ENCODE measurements around the gene CLEC4D. TPM values are rescaled to one million over a fixed set of nuclear protein-coding genes. Genes with fewer than 3 reads are reported as not detected.
"Not testable (repeated sequence)": the region's sequence is repeated elsewhere in the genome, so short reads cannot be mapped to it uniquely, and the experiment has no call there.

Gene CLEC4D
- total and polyA plus RNA-seq, 5 donors: 0.26 TPM; not detected in 4

- DNase-seq (no peak), ATAC-seq (no peak)
- H3K27me3 ChIP-seq (ENCODE audit: control insufficient read depth, insufficient read depth): no peaks in the 10 kb centered on the region
- intact Hi-C loops (cut with DNase I): no loop called here
- no peaks in the 10 kb centered on the region for H3K9me3 ChIP-seq (ENCODE audit: control insufficient read depth, low read length)
- no peak overlapping the region for H3K27ac ChIP-seq (ENCODE audit: low read length)
- WGBS: 16% methylated on average over 4 of the region's 4 CpGs
- H3K4me3 ChIP-seq (ENCODE audit: low read length): no peak overlapping the region
- no peaks in the 10 kb centered on the region for H3K4me1 ChIP-seq (ENCODE audit: control insufficient read depth, insufficient read depth, low read length)
These were observed 47.7 kb downstream of the CLEC4D start for GRCh38 chr12:8561011-8561410.

- 93% methylated on average over 6 of the region's 6 CpGs for WGBS
- Histone ChIP-seq H3K4me1 (ENCODE audit: control insufficient read depth, insufficient read depth, low read length) (no peaks in the 10 kb centered on the region), H3K9me3 (ENCODE audit: control insufficient read depth, low read length) (no peaks in the 10 kb centered on the region), H3K27me3 (ENCODE audit: control insufficient read depth, insufficient read depth) (no peaks in the 10 kb centered on the region), H3K27ac (ENCODE audit: low read length) (no peak overlapping the region), H3K4me3 (ENCODE audit: low read length) (no peak overlapping the region)
- intact Hi-C loops (cut with DNase I): no loop called here
- DNase-seq: no peak
- ATAC-seq: no peak
These were observed 49.0 kb downstream of the CLEC4D start for GRCh38 chr12:8562310-8562709.

GRCh38 chr12:8563356-8563755 lies 50.1 kb downstream of the CLEC4D start:
- ATAC-seq (no peak), DNase-seq (no peak)
- H3K27me3 ChIP-seq (ENCODE audit: control insufficient read depth, insufficient read depth): no peaks in the 10 kb centered on the region
- intact Hi-C loops (cut with DNase I): no loop called here
- H3K9me3 ChIP-seq (ENCODE audit: control insufficient read depth, low read length): no peaks in the 10 kb centered on the region
- H3K4me1 ChIP-seq (ENCODE audit: control insufficient read depth, insufficient read depth, low read length): no peaks in the 10 kb centered on the region
- H3K27ac ChIP-seq (ENCODE audit: low read length): no peak overlapping the region
- no peak overlapping the region for H3K4me3 ChIP-seq (ENCODE audit: low read length)
- 76% methylated on average over 3 of the region's 3 CpGs for WGBS

DNA sequence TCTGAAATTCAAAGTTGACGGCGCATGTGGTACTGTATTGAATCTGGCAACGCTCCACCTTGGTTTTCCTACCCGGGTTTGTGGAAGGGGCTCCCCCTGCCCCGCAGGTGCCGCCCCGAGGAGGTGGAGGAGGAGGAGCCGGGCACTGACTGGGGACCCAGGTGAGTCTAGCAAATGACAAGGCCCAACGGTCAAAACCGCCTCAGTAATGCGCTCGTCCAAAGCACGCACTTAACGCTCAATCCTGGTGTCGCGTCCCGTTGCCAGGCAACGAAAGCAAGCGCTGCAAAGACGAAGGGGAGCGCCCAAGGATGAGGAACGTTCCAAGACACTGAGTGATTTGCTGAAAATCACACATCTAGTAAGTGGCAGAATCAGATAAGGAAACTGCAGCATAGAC lies 51.4 kb downstream of the CLEC4D start:
- DNase-seq: no peak
- H3K4me1 ChIP-seq (ENCODE audit: control insufficient read depth, insufficient read depth, low read length): no peaks in the 10 kb centered on the region
- no peaks in the 10 kb centered on the region for H3K27me3 ChIP-seq (ENCODE audit: control insufficient read depth, insufficient read depth)
- H3K27ac ChIP-seq (ENCODE audit: low read length): no peak overlapping the region
- no peak for ATAC-seq
- intact Hi-C loops (cut with DNase I): no loop called here
- WGBS: 58% methylated on average over 22 of the region's 22 CpGs
- no peak overlapping the region for H3K4me3 ChIP-seq (ENCODE audit: low read length)
- H3K9me3 ChIP-seq (ENCODE audit: control insufficient read depth, low read length): no peaks in the 10 kb centered on the region

DNA sequence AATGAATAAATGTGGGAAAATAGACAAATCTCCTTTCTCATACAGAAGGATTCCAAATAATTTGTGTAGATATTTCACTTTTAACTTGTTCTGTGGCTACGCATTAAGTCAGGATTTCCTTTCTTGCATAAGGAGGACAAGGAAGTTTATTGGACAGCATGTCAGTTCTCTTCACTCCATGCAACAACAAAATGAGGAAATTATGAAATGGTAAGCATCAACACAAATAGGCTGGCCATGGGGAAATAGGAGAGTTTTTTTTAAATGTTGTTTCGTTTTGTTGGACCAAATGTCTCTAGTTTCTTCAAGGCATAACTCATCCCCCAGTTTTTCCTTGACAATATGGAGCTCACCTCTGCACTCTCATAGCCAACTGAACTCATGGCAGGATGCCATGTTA lies 52.7 kb downstream of the CLEC4D start:
- H3K4me1 ChIP-seq (ENCODE audit: control insufficient read depth, insufficient read depth, low read length); intact Hi-C loops (cut with DNase I); ATAC-seq; H3K4me3 ChIP-seq (ENCODE audit: low read length); H3K27me3 ChIP-seq (ENCODE audit: control insufficient read depth, insufficient read depth); H3K9me3 ChIP-seq (ENCODE audit: control insufficient read depth, low read length); H3K27ac ChIP-seq (ENCODE audit: low read length); DNase-seq: not testable (repeated sequence)
- 68% methylated on average over 2 of the region's 2 CpGs for WGBS

DNA sequence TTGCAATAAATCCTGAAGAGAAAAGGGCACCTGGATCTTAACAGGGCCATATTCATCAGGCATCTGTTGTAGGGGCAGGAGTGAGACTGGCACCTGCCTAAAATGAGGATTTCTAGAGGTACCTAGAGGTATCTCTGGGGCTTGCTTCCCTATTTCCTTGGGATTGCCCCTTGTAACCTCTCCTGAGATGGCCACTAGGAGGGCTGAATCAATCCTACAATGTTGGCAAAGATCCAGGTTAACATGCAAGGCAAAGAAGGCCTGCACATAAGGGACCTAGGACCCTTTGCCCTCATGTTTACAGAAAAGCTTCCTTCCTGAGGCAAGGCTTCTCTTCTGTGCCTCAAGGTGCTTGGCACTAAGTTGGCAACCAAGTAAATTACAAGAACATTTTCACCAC lies 53.2 kb downstream of the CLEC4D start:
- intact Hi-C loops (cut with DNase I): no loop called here
- DNase-seq (no peak), ATAC-seq (no peak)
- Histone ChIP-seq H3K9me3 (ENCODE audit: control insufficient read depth, low read length) (no peaks in the 10 kb centered on the region), H3K4me3 (ENCODE audit: low read length) (no peak overlapping the region), H3K27ac (ENCODE audit: low read length) (no peak overlapping the region), H3K27me3 (ENCODE audit: control insufficient read depth, insufficient read depth) (no peaks in the 10 kb centered on the region), H3K4me1 (ENCODE audit: control insufficient read depth, insufficient read depth, low read length) (no peaks in the 10 kb centered on the region)

Other genes with a start within 250 kb of the CLEC4D start
- gene CLEC6A, start 57.5 kb upstream of the CLEC4D start, total RNA-seq: not detected
- not detected for gene CLEC6A, start 57.5 kb upstream of the CLEC4D start, polyA plus RNA-seq
- gene CLEC4E, start 27.4 kb downstream of the CLEC4D start, total RNA-seq: 1 to 10 TPM in 3 of 4 donors, under 1 TPM in 1; 0.95 to 4.5 (median 2.1) TPM
- 1.9 TPM for gene CLEC4E, start 27.4 kb downstream of the CLEC4D start, polyA plus RNA-seq
- gene AICDA, start 99.4 kb downstream of the CLEC4D start, total RNA-seq: not detected
- gene AICDA, start 99.4 kb downstream of the CLEC4D start, polyA plus RNA-seq: not detected
- gene MFAP5, start 149.3 kb downstream of the CLEC4D start, total RNA-seq: 10 to 100 TPM; 13.5 to 44.5 (median 22.6) TPM
- gene MFAP5, start 149.3 kb downstream of the CLEC4D start, polyA plus RNA-seq: 49.4 TPM
- gene RIMKLB, start 184.5 kb downstream of the CLEC4D start, total RNA-seq: 10 to 100 TPM; 11.3 to 17.6 (median 15.3) TPM
- 12.0 TPM for gene RIMKLB, start 184.5 kb downstream of the CLEC4D start, polyA plus RNA-seq